ENCODE measurements around the gene CENPB. TPM values are rescaled to one million over a fixed set of nuclear protein-coding genes. Genes with fewer than 3 reads are reported as not detected.

The CENPB gene
- total RNA-seq, 1 donor from 2014 or later: 91.1 TPM

DNA sequence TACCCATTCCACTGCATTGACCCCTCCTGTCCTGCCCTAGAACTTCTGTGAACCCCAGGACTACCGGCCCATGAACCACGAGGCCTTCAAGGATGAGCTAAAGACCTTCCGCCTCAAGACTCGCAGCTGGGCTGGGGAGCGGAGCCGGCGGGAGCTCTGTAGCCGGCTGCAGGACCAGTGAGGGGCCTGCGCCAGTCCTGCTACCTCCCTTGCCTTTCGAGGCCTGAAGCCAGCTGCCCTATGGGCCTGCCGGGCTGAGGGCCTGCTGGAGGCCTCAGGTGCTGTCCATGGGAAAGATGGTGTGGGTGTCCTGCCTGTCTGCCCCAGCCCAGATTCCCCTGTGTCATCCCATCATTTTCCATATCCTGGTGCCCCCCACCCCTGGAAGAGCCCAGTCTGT lies 18.2 kb upstream of the CENPB start:
- H3K27ac Mint-ChIP-seq (ENCODE audit: unreplicated experiment): peak overlapping the region; percentile 98
- no peak overlapping the region for H3K4me3 Mint-ChIP-seq (ENCODE audit: unreplicated experiment)
- TF ChIP-seq, protein P1, sequence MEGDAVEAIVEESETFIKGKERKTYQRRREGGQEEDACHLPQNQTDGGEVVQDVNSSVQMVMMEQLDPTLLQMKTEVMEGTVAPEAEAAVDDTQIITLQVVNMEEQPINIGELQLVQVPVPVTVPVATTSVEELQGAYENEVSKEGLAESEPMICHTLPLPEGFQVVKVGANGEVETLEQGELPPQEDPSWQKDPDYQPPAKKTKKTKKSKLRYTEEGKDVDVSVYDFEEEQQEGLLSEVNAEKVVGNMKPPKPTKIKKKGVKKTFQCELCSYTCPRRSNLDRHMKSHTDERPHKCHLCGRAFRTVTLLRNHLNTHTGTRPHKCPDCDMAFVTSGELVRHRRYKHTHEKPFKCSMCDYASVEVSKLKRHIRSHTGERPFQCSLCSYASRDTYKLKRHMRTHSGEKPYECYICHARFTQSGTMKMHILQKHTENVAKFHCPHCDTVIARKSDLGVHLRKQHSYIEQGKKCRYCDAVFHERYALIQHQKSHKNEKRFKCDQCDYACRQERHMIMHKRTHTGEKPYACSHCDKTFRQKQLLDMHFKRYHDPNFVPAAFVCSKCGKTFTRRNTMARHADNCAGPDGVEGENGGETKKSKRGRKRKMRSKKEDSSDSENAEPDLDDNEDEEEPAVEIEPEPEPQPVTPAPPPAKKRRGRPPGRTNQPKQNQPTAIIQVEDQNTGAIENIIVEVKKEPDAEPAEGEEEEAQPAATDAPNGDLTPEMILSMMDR (IDR thresholded peaks at IDR 0.05): no peak
- peaks cover 56% of the 10 kb centered on the region for H3K4me1 Mint-ChIP-seq (ENCODE audit: low read depth)
- H3K36me3 Mint-ChIP-seq (ENCODE audit: low read depth): peaks cover 35% of the 10 kb centered on the region
- H3K9me3 Mint-ChIP-seq (ENCODE audit: low read depth): peaks cover 2% of the 10 kb centered on the region
- peak; percentile 63 for DNase-seq (ENCODE audit: low spot score)
- no peaks in the 10 kb centered on the region for H3K27me3 Mint-ChIP-seq (ENCODE audit: low read depth)

DNA sequence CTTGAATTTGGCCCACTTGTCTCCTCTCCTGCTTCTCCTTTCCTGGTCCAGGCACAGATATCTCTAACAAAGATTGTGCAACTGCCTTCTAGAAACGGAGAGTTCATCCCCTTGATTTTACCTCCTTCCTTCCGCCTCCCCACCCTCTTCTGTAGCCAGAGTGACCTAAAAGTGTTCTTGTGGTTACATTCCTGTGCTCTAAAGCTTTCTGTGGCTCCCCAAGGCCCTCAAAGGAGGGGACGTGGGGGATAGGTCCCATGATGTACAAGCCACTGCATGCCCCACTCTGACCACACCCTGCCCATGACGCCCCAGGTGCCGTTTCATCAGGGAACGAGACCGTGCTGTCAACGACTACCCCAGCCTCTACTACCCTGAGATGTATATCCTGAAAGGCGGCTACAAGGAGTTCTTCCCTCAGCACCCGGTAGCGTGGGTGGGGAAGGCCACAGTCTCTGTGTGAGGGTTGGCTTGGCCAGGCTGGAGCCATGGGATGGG lies 17.8 kb upstream of the CENPB start:
- peak overlapping the region; percentile 79 for H3K27ac Mint-ChIP-seq (ENCODE audit: unreplicated experiment)
- H3K36me3 Mint-ChIP-seq (ENCODE audit: low read depth): peaks cover 35% of the 10 kb centered on the region
- peaks cover 58% of the 10 kb centered on the region for H3K4me1 Mint-ChIP-seq (ENCODE audit: low read depth)
- H3K4me3 Mint-ChIP-seq (ENCODE audit: unreplicated experiment): no peak overlapping the region
- DNase-seq (ENCODE audit: low spot score): peak; percentile 80
- H3K27me3 Mint-ChIP-seq (ENCODE audit: low read depth): no peaks in the 10 kb centered on the region
- TF ChIP-seq, protein P1 (IDR thresholded peaks at IDR 0.05): no peak
- H3K9me3 Mint-ChIP-seq (ENCODE audit: low read depth): peaks cover 2% of the 10 kb centered on the region

DNA sequence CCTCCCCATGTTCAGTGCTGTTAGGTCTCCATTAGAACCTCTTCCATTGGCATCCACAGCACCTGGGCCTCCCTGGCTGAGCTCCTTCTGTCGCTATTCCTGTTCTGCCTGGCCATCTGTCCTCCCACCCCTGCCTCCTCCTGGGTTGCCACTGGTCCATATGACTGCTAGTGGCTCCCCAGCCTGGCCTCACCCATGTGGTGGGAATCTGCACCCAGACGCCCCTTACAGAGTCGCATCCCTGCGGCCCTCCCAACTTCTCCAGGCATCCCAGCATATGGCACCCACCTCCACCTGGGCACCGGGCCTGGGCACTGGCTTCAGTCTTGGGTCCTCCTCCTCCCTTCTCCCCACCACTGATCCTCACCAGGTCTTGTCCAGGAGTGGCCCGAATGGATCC lies 17.3 kb upstream of the CENPB start:
- Mint-ChIP-seq H3K27me3 (ENCODE audit: low read depth) (no peaks in the 10 kb centered on the region), H3K4me3 (ENCODE audit: unreplicated experiment) (no peak overlapping the region), H3K9me3 (ENCODE audit: low read depth) (peaks cover 2% of the 10 kb centered on the region), H3K4me1 (ENCODE audit: low read depth) (peaks cover 62% of the 10 kb centered on the region), H3K27ac (ENCODE audit: unreplicated experiment) (no peak overlapping the region), H3K36me3 (ENCODE audit: low read depth) (peaks cover 35% of the 10 kb centered on the region)
- TF ChIP-seq, protein P1 (IDR thresholded peaks at IDR 0.05): no peak
- peak; percentile 81 for DNase-seq (ENCODE audit: low spot score)

DNA sequence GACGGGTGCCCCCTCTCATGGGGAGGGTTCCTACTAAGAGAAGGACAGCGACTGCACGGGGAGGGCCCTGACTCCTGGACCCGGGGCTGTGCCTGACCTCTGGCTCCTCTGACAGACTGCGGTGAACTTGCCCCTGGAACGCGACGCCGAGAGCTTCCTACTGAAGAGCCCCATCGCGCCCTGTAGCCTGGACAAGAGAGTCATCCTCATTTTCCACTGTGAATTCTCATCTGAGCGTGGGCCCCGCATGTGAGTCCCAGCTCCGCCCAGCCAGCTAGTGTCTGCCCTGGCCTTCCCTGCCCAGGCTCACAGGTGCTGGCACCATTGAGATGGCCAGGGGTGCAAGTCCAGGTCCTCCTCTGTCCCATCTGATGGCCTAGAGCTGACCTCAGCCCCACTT lies 16.7 kb upstream of the CENPB start:
- TF ChIP-seq, protein P1 (IDR thresholded peaks at IDR 0.05): no peak
- H3K27me3 Mint-ChIP-seq (ENCODE audit: low read depth): no peaks in the 10 kb centered on the region
- peaks cover 2% of the 10 kb centered on the region for H3K9me3 Mint-ChIP-seq (ENCODE audit: low read depth)
- no peak for DNase-seq (ENCODE audit: low spot score)
- H3K36me3 Mint-ChIP-seq (ENCODE audit: low read depth): peaks cover 37% of the 10 kb centered on the region
- no peak overlapping the region for H3K4me3 Mint-ChIP-seq (ENCODE audit: unreplicated experiment)
- H3K27ac Mint-ChIP-seq (ENCODE audit: unreplicated experiment): peak overlapping the region; percentile 32
- peaks cover 65% of the 10 kb centered on the region for H3K4me1 Mint-ChIP-seq (ENCODE audit: low read depth)

DNA sequence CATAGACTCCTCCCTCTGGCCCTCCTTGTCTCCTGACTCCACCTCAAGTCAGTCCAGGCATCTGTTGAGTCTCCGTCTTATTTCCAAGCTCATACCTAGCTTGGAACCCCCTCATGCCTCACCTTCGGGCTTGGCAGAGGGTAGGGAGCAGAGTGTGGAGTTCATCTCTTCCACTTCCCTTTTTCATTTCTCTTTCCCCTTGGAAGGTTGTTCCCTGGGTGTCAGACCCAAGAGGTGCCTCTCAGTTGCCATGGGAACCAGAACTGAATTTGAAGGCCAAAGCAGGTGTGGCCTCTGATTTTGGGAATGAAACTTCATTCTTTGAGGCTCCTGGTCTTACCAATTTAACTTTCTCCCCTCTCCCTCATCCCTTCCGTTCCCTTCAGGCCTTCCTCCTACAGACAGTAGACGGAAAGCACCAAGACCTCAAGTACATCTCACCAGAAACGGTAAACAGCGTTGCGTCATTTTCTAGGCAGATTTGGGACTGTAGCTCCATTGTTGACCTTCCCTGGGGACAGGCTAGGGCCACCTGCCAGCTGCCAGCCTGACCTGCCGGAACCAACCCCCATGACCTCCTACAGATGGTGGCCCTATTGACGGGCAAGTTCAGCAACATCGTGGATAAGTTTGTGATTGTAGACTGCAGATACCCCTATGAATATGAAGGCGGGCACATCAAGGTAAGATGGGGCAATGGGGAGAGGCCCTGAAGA lies 16.1 kb upstream of the CENPB start:
- H3K4me1 Mint-ChIP-seq (ENCODE audit: low read depth): peaks cover 65% of the 10 kb centered on the region
- no peak overlapping the region for H3K4me3 Mint-ChIP-seq (ENCODE audit: unreplicated experiment)
- no peaks in the 10 kb centered on the region for H3K9me3 Mint-ChIP-seq (ENCODE audit: low read depth)
- H3K36me3 Mint-ChIP-seq (ENCODE audit: low read depth): peaks cover 38% of the 10 kb centered on the region
- no peak for DNase-seq (ENCODE audit: low spot score)
- H3K27ac Mint-ChIP-seq (ENCODE audit: unreplicated experiment): peak overlapping the region; percentile 72
- TF ChIP-seq, protein P1 (IDR thresholded peaks at IDR 0.05): no peak
- H3K27me3 Mint-ChIP-seq (ENCODE audit: low read depth): no peaks in the 10 kb centered on the region
